Memory B cell (primary cell): Measurements from ENCODE around the gene FAM25C.
"Not testable (repeated sequence)": the region's sequence is repeated elsewhere in the genome, so short reads cannot be mapped to it uniquely, and the experiment has no call there.

Experiments
- ATAC-seq: fragments of 150-1000 bp; cut with Tn5 transposase; 2 replicates; pipeline ENCODE4 v1.10.0; 2021; ENCODE audit warnings: low read depth, mild to moderate bottlenecking, moderate library complexity
- DNase-seq, 2 donors: peaks; one replicate each; pipeline ENCODE4 v3.0.0; 2022; ENCODE audit warnings: low spot score in 2 of 2
- H3K27ac Mint-ChIP-seq: one replicate; pipeline ENCODE4 v1.8.0; 2022; ENCODE audit warnings: mild to moderate bottlenecking, moderate library complexity, mixed read lengths
- H3K27me3 Mint-ChIP-seq: one replicate; pipeline ENCODE4 v1.8.0; 2022; ENCODE audit warnings: mixed read lengths
- H3K36me3 Mint-ChIP-seq: one replicate; pipeline ENCODE4 v1.8.0; 2022; ENCODE audit warnings: mild to moderate bottlenecking, mixed read lengths
- H3K4me1 Mint-ChIP-seq: one replicate; pipeline ENCODE4 v1.8.0; 2022; ENCODE audit warnings: mixed read lengths
- H3K4me3 Mint-ChIP-seq: one replicate; pipeline ENCODE4 v1.8.0; 2022; ENCODE audit warnings: mild to moderate bottlenecking, moderate library complexity, mixed read lengths
- H3K9me3 Mint-ChIP-seq: one replicate; pipeline ENCODE4 v1.8.0; 2022; ENCODE audit warnings: mixed read lengths

FAM25C gene

DNA sequence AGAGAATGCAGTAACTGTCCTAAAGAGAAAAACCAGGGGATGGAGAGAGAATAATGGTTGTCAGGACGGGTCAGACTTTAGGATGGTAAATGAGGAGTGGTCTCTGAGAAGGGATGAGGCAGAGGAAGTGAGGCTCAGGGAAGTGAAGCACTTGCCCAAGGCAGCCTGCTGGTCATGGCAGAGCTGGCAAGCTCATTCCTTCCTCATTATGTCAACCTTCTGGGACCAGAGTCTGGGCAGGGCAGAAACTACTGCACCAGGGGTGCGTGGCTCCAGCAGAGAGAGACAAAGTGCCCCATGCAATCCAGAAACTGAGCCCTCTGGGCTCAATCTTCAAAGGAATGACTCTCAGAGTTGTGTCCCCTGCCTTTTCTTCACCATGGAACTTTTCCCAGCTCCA, 27.5 kb downstream of the FAM25C start:
- DNase-seq, H3K27ac Mint-ChIP-seq, ATAC-seq, H3K9me3 Mint-ChIP-seq, H3K4me1 Mint-ChIP-seq, H3K36me3 Mint-ChIP-seq, H3K4me3 Mint-ChIP-seq, H3K27me3 Mint-ChIP-seq: not testable (repeated sequence)

DNA sequence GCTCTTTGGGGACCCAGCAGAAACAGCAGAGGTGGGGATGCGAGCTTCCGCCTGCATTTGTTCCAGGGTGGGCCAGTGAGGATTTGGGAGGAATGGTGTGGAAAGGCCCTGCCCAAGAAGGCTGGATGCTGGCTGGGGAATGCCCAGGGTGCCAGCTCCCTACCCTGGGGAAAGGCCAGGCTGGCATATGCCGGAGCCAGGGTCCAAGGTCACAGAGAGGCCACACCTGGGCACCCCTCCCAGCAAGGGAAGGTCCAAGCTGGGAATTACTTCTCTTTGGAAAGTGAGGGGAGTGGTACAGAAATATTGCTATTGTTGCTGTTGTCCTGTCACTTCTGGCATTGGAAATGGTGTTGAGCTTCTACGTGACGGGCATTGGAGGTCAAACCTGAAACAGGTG, 28.0 kb downstream of the FAM25C start:
- not testable (repeated sequence) for H3K4me3 Mint-ChIP-seq, H3K9me3 Mint-ChIP-seq, H3K4me1 Mint-ChIP-seq

DNA sequence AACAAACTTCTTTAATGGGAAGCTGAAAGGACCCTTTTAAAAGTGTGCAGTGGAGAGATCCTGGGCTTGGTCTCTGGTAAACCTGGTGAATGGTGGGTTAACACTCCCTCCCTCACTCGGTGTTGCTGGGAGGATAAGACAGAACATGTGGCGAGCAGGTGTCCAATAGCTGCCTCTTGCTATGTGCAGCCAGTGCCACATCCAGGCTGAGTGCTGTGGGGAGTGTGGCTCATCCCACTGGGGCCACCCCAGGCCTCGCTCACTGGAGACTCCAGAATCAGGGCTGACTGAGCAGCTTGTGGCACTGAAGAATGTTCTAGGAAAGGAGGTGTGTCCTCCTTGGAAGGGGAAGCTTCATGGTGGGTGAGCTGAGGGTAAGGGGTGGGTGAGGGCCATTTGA, 29.5 kb downstream of the FAM25C start:
- not testable (repeated sequence) for H3K27ac Mint-ChIP-seq, H3K36me3 Mint-ChIP-seq, H3K4me1 Mint-ChIP-seq, DNase-seq, H3K27me3 Mint-ChIP-seq, H3K9me3 Mint-ChIP-seq, ATAC-seq, H3K4me3 Mint-ChIP-seq

More for the DNA sequence above, 28.0 kb downstream of the FAM25C start:
- H3K27me3 Mint-ChIP-seq, ATAC-seq, H3K27ac Mint-ChIP-seq, H3K36me3 Mint-ChIP-seq, DNase-seq: not testable (repeated sequence)

- H3K9me3 Mint-ChIP-seq, H3K36me3 Mint-ChIP-seq, H3K4me1 Mint-ChIP-seq, DNase-seq, ATAC-seq, H3K4me3 Mint-ChIP-seq, H3K27ac Mint-ChIP-seq, H3K27me3 Mint-ChIP-seq: not testable (repeated sequence)
Measured at GRCh38 chr10:47968988-47969387, 30.6 kb downstream of the FAM25C start.

DNA sequence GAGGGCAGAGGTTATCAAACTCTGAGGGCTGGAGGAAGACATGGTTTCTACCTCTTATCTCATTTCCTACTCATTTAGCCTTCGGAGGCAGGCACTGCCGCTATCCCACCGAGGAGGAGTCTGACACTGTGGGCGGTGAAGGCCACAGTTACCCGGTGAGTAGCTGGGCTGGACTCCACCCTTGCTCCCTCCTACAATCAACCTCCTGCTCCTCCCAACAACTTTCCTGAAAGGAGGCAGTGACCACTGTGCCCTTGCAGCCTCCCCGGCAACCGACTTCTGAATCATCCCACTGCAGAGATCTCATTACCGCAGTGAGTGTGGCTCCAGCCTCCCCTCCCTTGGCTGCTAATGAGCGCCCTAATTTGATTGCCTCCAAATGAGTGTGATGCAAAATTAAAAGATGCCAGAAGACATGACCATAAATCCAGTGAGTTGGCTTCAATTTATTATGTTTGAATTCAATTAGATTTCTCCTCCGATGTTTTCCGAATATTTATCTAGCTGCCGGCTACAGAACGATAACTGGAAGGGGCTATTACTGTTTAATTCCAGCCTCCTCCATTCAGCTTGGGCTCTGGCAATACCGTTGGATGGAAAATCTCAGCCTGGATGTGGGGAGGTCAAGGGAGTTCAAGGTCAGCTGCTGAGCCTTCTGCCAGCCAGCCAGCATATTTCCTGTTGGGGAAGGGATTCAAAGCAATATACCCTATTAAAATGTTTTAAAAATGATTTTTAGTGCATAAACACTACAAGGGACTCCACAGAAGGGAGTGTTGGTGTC, 35.1 kb downstream of the FAM25C start:
- not testable (repeated sequence) for DNase-seq, ATAC-seq, H3K9me3 Mint-ChIP-seq, H3K27ac Mint-ChIP-seq, H3K4me1 Mint-ChIP-seq, H3K4me3 Mint-ChIP-seq, H3K36me3 Mint-ChIP-seq, H3K27me3 Mint-ChIP-seq

DNA sequence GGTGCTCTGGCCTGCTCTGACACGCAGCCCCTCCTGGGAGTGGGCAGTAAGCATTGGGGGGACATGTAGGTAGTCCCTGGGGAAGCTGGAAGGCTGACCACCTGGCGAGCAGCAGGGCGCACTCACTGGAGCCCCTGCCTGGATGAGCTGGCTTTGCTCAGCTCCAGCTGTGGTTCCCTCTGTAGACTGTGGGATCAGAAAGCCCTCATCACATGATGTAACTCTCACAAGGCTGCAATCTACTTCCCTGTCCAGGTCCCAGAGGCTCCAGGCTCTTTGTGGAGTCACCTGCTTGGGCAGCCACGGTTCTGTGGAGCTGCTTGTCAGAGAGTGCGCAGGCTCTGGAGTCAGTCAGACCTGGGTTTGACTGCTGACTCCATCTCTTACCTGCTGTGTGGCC, 36.8 kb downstream of the FAM25C start:
- H3K36me3 Mint-ChIP-seq = not testable (repeated sequence)

GRCh38 chr10:47960699-47961098, 38.9 kb downstream of the FAM25C start:
- H3K4me1 Mint-ChIP-seq, H3K27ac Mint-ChIP-seq, H3K27me3 Mint-ChIP-seq, H3K9me3 Mint-ChIP-seq, DNase-seq, H3K36me3 Mint-ChIP-seq, H3K4me3 Mint-ChIP-seq, ATAC-seq: not testable (repeated sequence)

More for the DNA sequence above, 36.8 kb downstream of the FAM25C start:
- not testable (repeated sequence) for H3K4me1 Mint-ChIP-seq, H3K9me3 Mint-ChIP-seq, DNase-seq, H3K27ac Mint-ChIP-seq, H3K27me3 Mint-ChIP-seq, ATAC-seq, H3K4me3 Mint-ChIP-seq

DNA sequence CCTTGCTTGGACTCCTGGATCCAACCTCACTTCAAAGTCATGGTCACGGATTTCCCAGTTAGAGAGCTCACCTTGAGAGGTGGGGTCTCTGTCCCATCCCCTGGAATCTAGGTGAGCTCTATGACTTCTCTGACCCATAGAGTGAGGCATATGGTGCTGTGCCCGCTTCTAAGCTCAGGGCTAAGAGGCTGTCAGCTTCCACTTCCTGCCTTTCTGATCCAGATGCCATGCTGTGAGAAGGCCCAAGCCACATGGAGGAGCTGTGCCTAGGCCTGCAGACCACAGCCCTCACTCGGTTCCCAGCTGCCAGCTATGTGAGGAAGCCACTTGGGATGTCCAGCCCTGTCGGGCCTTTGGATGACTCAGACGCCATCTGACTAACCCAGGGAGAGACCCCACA, 39.9 kb downstream of the FAM25C start:
- not testable (repeated sequence) for H3K4me1 Mint-ChIP-seq, DNase-seq, H3K4me3 Mint-ChIP-seq, ATAC-seq, H3K36me3 Mint-ChIP-seq, H3K9me3 Mint-ChIP-seq, H3K27ac Mint-ChIP-seq, H3K27me3 Mint-ChIP-seq

GRCh38 chr10:47957158-47957557, 42.4 kb downstream of the FAM25C start:
- DNase-seq, H3K27me3 Mint-ChIP-seq, H3K4me1 Mint-ChIP-seq, H3K4me3 Mint-ChIP-seq, ATAC-seq, H3K27ac Mint-ChIP-seq, H3K36me3 Mint-ChIP-seq, H3K9me3 Mint-ChIP-seq: not testable (repeated sequence)

DNA sequence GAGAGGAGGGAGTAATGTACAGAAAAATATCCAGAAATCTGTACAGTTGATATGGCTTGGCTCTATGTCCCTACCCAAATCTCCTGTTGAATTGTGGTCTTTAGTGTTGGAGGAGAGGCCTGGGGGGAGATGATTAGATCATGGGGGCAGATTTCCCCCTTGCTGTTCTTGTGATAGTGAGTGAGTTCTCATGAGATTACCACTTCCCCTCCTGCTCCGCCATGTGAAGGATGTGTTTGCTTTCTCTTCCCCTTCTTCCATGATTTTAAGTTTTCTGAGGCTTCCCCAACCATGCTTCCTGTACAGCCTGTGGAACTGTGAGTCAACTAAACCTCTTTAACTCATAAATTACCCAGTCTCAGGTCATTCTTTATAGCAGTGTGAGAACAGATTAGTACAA, 52.2 kb downstream of the FAM25C start:
- H3K9me3 Mint-ChIP-seq, ATAC-seq, H3K4me1 Mint-ChIP-seq, DNase-seq, H3K36me3 Mint-ChIP-seq, H3K27me3 Mint-ChIP-seq, H3K27ac Mint-ChIP-seq, H3K4me3 Mint-ChIP-seq: not testable (repeated sequence)
